K562 (cell line): ENCODE results near the gene JDP2. TPM values are rescaled to one million over a fixed set of nuclear protein-coding genes. Genes with fewer than 3 reads are reported as not detected.

ENCODE experiments used
- ATAC-seq: fragments of 200-7000 bp; cut with Tn5 transposase; 3 replicates; pipeline ENCODE4 v1.9.1; 2020; ENCODE audit warnings: moderate library complexity
- BruUV-seq: library from RNA; stranded (reverse); fragments of 400-500 nt; replicated peaks from 2 replicates; lab custom pipeline; 2021; lab: Mats Ljungman, UMichigan
- CTCF ChIA-PET: fragments of 300-600 bp; formaldehyde crosslinking; extraction: SDS; loops from one replicate; lab custom pipeline; 2021; ENCODE audit warnings: low intra/inter-chr PET ratio; lab: Yijun Ruan, JAX
- POLR2A ChIA-PET: fragments of 300-600, 350-650 bp; sonication (Branson Sonifier 250); formaldehyde crosslinking; extraction: SDS; loops from one replicate; lab custom pipeline; 2021; ENCODE audit warnings: antibody characterized with exemption, inconsistent platforms; lab: Yijun Ruan, JAX
- DNase-seq, 4 experiments: peaks; one replicate each; pipeline versions ENCODE4 v3.0.0 to v3.0.0-alpha.2; 2011 to 2018; ENCODE audit warnings: low spot score in 3 of 4, mixed read lengths in 3 of 4; ENCODE audit errors: extremely low read depth in 1 of 4
- FAIRE-seq: peaks from 2 replicates; lab custom pipeline; 2011; peaks lifted over from hg19 to GRCh38; lab: Jason Lieb, UNC
- H2AFZ ChIP-seq: 2 replicates; pipeline ENCODE4 v1.6.0; 2011; ENCODE audit warnings: low read depth, low read length, control low read depth, inconsistent platforms
- H3K27ac ChIP-seq: fragments of 200-600 bp; 3 replicates; pipeline ENCODE4 v1.8.0; 2011; ENCODE audit warnings: low read depth, mild to moderate bottlenecking, control low read depth, inconsistent platforms, low read length, moderate library complexity, mixed read lengths; ENCODE audit errors: extremely low read depth
- H3K27me3 ChIP-seq, 2 experiments: fragments of 300-600 bp in 1 of 2; 2 replicates in 1 of 2; 3 replicates in 1 of 2; pipeline versions ENCODE4 v1.6.0 to v1.8.0; 2011; ENCODE audit warnings: inconsistent platforms in 2 of 2, low read length in 2 of 2, mild to moderate bottlenecking in 1 of 2, mixed read lengths in 1 of 2, moderate library complexity in 1 of 2; ENCODE audit not compliant: control insufficient read depth in 2 of 2, insufficient read depth in 2 of 2
- H3K36me3 ChIP-seq: fragments of 300-600 bp; 3 replicates; pipeline ENCODE4 v1.8.0; 2011; ENCODE audit warnings: mild to moderate bottlenecking, low read length, inconsistent platforms; ENCODE audit not compliant: control insufficient read depth, insufficient read depth
- H3K4me1 ChIP-seq, 2 experiments: fragments of 200-600 bp in 1 of 2; replicated peaks in 1 of 2; 2 replicates in 1 of 2; 3 replicates in 1 of 2; pipeline versions ENCODE4 v1.5.1 to v1.8.0; 2011; ENCODE audit warnings: inconsistent platforms in 2 of 2, low read length in 2 of 2, mild to moderate bottlenecking in 1 of 2, mixed read lengths in 1 of 2, moderate library complexity in 1 of 2; ENCODE audit not compliant: control insufficient read depth in 2 of 2, insufficient read depth in 2 of 2
- H3K4me2 ChIP-seq: 2 replicates; pipeline ENCODE4 v1.6.1; 2011; ENCODE audit warnings: low read length, control low read depth, inconsistent platforms, mixed read lengths; ENCODE audit not compliant: insufficient read depth
- H3K4me3 ChIP-seq: fragments of 200-600 bp; sonication (generic), shearing (Covaris generic); 2 replicates; pipeline ENCODE4 v1.5.1; 2016; ENCODE audit warnings: control low read depth, inconsistent platforms
- H3K79me2 ChIP-seq: fragments of 200-600 bp; 3 replicates; pipeline ENCODE4 v1.8.0; 2011; ENCODE audit warnings: low read length, inconsistent platforms; ENCODE audit not compliant: control insufficient read depth, insufficient read depth
- H3K9ac ChIP-seq, 2 experiments: 2 replicates each; pipeline versions ENCODE4 v1.6.0 to v1.6.1; 2011; ENCODE audit warnings: low read depth in 2 of 2, low read length in 2 of 2, control low read depth in 1 of 2, inconsistent platforms in 1 of 2, mild to moderate bottlenecking in 1 of 2, mixed read lengths in 1 of 2; ENCODE audit not compliant: insufficient read depth in 1 of 2
- H3K9me1 ChIP-seq: one replicate; pipeline ENCODE4 v1.6.0; 2011; ENCODE audit warnings: inconsistent platforms, mild to moderate bottlenecking, low read length, moderate library complexity; ENCODE audit not compliant: control insufficient read depth, insufficient read depth
- H3K9me3 ChIP-seq: replicated peaks from 2 replicates; pipeline ENCODE4 v1.5.1; 2011; ENCODE audit warnings: low read depth, low read length, inconsistent platforms; ENCODE audit not compliant: control insufficient read depth, insufficient read depth
- H4K20me1 ChIP-seq: replicated peaks from 2 replicates; pipeline ENCODE4 v1.6.1; 2011; ENCODE audit warnings: low read length, inconsistent platforms, mixed read lengths; ENCODE audit not compliant: control insufficient read depth, insufficient read depth
- ESRRB ChIP-seq: fragments of 250-450 bp; sonication (Bioruptor Pico); IDR thresholded peaks from 2 replicates; pipeline ENCODE4 v1.5.0; 2020; ENCODE audit warnings: mild to moderate bottlenecking, moderate library complexity, borderline replicate concordance
- HDAC6 ChIP-seq: IDR thresholded peaks from 2 replicates; pipeline ENCODE4 v1.6.1; 2012; ENCODE audit warnings: low read depth, mild to moderate bottlenecking, control low read depth, inconsistent platforms, low read length, moderate library complexity
- MTA2 ChIP-seq: fragments of 450-650 bp; IDR thresholded peaks from 2 replicates; pipeline ENCODE4 v1.6.1; 2016; ENCODE audit warnings: low read depth
- MTF1 ChIP-seq: fragments of 250-450 bp; sonication (Bioruptor Pico); IDR thresholded peaks from 2 replicates; pipeline ENCODE4 v1.9.0; 2021; ENCODE audit warnings: moderate library complexity, mild to moderate bottlenecking, inconsistent platforms, borderline replicate concordance
- MYNN ChIP-seq, 2 experiments: sonication (generic); formaldehyde crosslinking in 1 of 2; IDR thresholded peaks; 2 replicates each; pipeline versions ENCODE4 v1.5.0 to v1.6.1; 2016 to 2020; ENCODE audit warnings: antibody characterized with exemption in 1 of 2, missing genetic modification reagents in 1 of 2
- PHF20 ChIP-seq: fragments of 450-650 bp; IDR thresholded peaks from 2 replicates; pipeline ENCODE4 v1.6.1; 2018; ENCODE audit not compliant: partially characterized antibody
- PHTF2 ChIP-seq: fragments of 250-450 bp; sonication (Bioruptor Pico); IDR thresholded peaks from 2 replicates; pipeline ENCODE4 v1.5.0; 2021; ENCODE audit warnings: mild to moderate bottlenecking
- PKNOX1 ChIP-seq: fragments of 450-650 bp; IDR thresholded peaks from 2 replicates; pipeline ENCODE4 v1.6.1; 2016
- PRPF4 ChIP-seq: fragments of 200-400 bp; formaldehyde crosslinking; IDR thresholded peaks from one replicate; pipeline ENCODE4 v1.6.1; 2017; ENCODE audit warnings: low read length, low read depth, mild to moderate bottlenecking; ENCODE audit not compliant: insufficient read depth, poor library complexity, severe bottlenecking
- SMAD3 ChIP-seq: fragments of 450-650 bp; formaldehyde crosslinking; conservative IDR thresholded peaks from 2 replicates; pipeline ENCODE4 v1.4.0; 2020; ENCODE audit warnings: mild to moderate bottlenecking
- SMARCA4 ChIP-seq: fragments of 450-650 bp; IDR thresholded peaks from 2 replicates; pipeline ENCODE4 v1.6.1; 2016
- THRAP3 ChIP-seq: fragments of 450-650 bp; IDR thresholded peaks from 2 replicates; pipeline ENCODE4 v1.6.1; 2016; ENCODE audit warnings: mild to moderate bottlenecking, inconsistent platforms, borderline replicate concordance
- ZBTB17 ChIP-seq: fragments of 450-650 bp; formaldehyde crosslinking; IDR thresholded peaks from 2 replicates; pipeline ENCODE4 v1.4.0; 2020; ENCODE audit warnings: mild to moderate bottlenecking
- ZNF280A ChIP-seq: fragments of 450-650 bp; IDR thresholded peaks from 2 replicates; pipeline ENCODE4 v1.6.1; 2018; ENCODE audit warnings: mild to moderate bottlenecking, low read depth; ENCODE audit not compliant: partially characterized antibody
- WGBS: fragments of 100-300 bp; shearing (Covaris generic); methylation state at CpG from one replicate; pipeline ENCODE4 v1.1.6; 2016; ENCODE audit warnings: low coverage, mixed read lengths; ENCODE audit not compliant: insufficient coverage; ENCODE audit errors: missing lambda C conversion rate; 5-methylcytosine and 5-hydroxymethylcytosine counted together
- in situ Hi-C: fragments of 300-500 bp; cut with MboI; formaldehyde crosslinking; loops from 4 replicates; pipeline ENCODE4 v1.15.0; 2018; ENCODE audit warnings: inconsistent platforms, mixed read lengths
- intact Hi-C: fragments of 100-400 bp; cut with micrococcal nuclease; formaldehyde crosslinking; loops from 2 replicates; pipeline ENCODE4 v1.14.2; 2022
- polyA plus RNA-seq, 8 experiments: library from polyadenylated mRNA; depleted of rRNA in 4 of 8; stranded (reverse) in 5 of 8; unstranded in 3 of 8; fragments of >200 nt; fragmentation: Nextera tagmentation in 2 of 8; fragmentation: Illumina TruSeq in 1 of 8; extraction: Ambion mirVana in 2 of 8; extraction: Trizol in 1 of 8; gene quantifications; 2 replicates each; pipeline versions ENCODE4 v1.2.1 to v1.2.3, GENCODE V29; 2011 to 2014; ENCODE audit warnings: inconsistent platforms in 1 of 8, missing spikeins in 1 of 8
- total RNA-seq, 7 experiments: library from RNA; depleted of rRNA in 6 of 7; stranded (reverse); fragments of >200 nt in 6 of 7; fragmentation: Illumina TruSeq in 2 of 7; extraction: Trizol in 2 of 7; gene quantifications; 2 replicates each; pipeline versions ENCODE4 v1.2.1 to v1.2.3, GENCODE V29; 2011 to 2021; ENCODE audit warnings: low replicate concordance in 1 of 7

JDP2 gene
- total and polyA plus RNA-seq, 9 of the 15 experiments (the other 6 are each of a cell fraction or from before 2014, with no cell fraction given) = 0.27 to 13.8 (median 3.1) TPM

- POLR2A ChIA-PET = interaction anchor here (0.6 to 1.2 kb wide), 2 partner anchors 42 to 122 kb away, joined by 3 read pairs; no protein-coding TSS in a partner anchor
- Histone ChIP-seq H3K4me3 (no peak overlapping the region), H3K36me3 (no peaks in the 10 kb centered on the region), H2AFZ (no peak overlapping the region), H3K9me1 (no peaks in the 10 kb centered on the region), H3K4me1 (peaks cover 0 to 16% of the 10 kb centered on the region in 2 experiments; a peak in 4 of 5 replicates)
- in situ Hi-C loops = no loop called here
- FAIRE-seq (no peak), ATAC-seq (no peak)
- intact Hi-C loops = no loop called here
- no TSS peak for BruUV-seq
- TF ChIP-seq ZBTB17 (CRISPR knock-in tag) (no peak), MTA2 (no peak), SMAD3 (CRISPR knock-in tag) (no peak), PHTF2 (CRISPR knock-in tag) (no peak), PHF20 (no peak), ZNF280A (no peak), MTF1 (CRISPR knock-in tag) (no peak), ESRRB (CRISPR knock-in tag) (no peak), THRAP3 (no peak), HDAC6 (no peak), SMARCA4 (no peak), PRPF4 (no peak), MYNN (IDR thresholded peaks at IDR 0.05) (no peak), MYNN (CRISPR knock-in tag; IDR thresholded peaks at IDR 0.05) (no peak), PKNOX1 (no peak)
- TF ChIP-seq, all 486 proteins: peak for 0
- Histone ChIP-seq H3K9me3 (no peaks in the 10 kb centered on the region), H3K9ac (no peak overlapping the region; a peak in 1 of 4 replicates), H3K27ac (no peak overlapping the region), H3K4me2 (no peak overlapping the region), H3K79me2 (no peaks in the 10 kb centered on the region), H3K27me3 (no peaks in the 10 kb centered on the region), H4K20me1 (peaks cover 5% of the 10 kb centered on the region; the same call in 1 of the 2 replicates)
- CTCF ChIA-PET = no interaction called here
- no peak for DNase-seq
- 55% methylated on average over 4 of the region's 10 CpGs for WGBS
Measured at GRCh38 chr14:75430526-75430925, 2.7 kb downstream of the JDP2 start.
